Naive thymus-derived CD4-positive, alpha-beta T cell (primary cell): ENCODE data around the gene ZDHHC7. TPM values are rescaled to one million over a fixed set of nuclear protein-coding genes. Genes with fewer than 3 reads are reported as not detected.
A peak's percentile ranks its signal among the peaks of the same experiment; 100 is the strongest.

Source experiments
- ATAC-seq: fragments of 150-1000 bp; cut with Tn5 transposase; 2 replicates; pipeline ENCODE4 v1.10.0; 2021; ENCODE audit warnings: mild to moderate bottlenecking, moderate library complexity
- CTCF ChIA-PET: fragments of 350-600 bp; sonication (Branson Sonifier 250); formaldehyde crosslinking; loops from one replicate; lab custom pipeline; 2021; ENCODE audit warnings: antibody characterized with exemption; lab: Charles Lee
- POLR2A ChIA-PET: fragments of 350-600 bp; sonication (Branson Sonifier 250); formaldehyde crosslinking; loops from one replicate; lab custom pipeline; 2021; ENCODE audit warnings: antibody characterized with exemption, inconsistent platforms; lab: Charles Lee
- DNase-seq, 9 donors: peaks; one replicate each; pipeline versions ENCODE4 v3.0.0 to v3.0.0-alpha.2; 2020 to 2022; ENCODE audit warnings: mixed read lengths in 1 of 9
- H3K27ac ChIP-seq: one replicate; pipeline ENCODE4 v1.7.0; 2013; ENCODE audit warnings: mild to moderate bottlenecking, low read depth, low read length, moderate library complexity
- H3K27me3 ChIP-seq, 2 donors: one replicate each; pipeline ENCODE4 v1.7.0; 2013; ENCODE audit warnings: low read length in 2 of 2, mild to moderate bottlenecking in 2 of 2, moderate library complexity in 2 of 2; ENCODE audit not compliant: control insufficient read depth in 2 of 2, insufficient read depth in 2 of 2
- H3K36me3 ChIP-seq, 3 experiments: 1 replicate in 2 of 3; 2 replicates in 1 of 3; pipeline ENCODE4 v1.7.0; 2013; ENCODE audit warnings: low read length in 3 of 3, mild to moderate bottlenecking in 3 of 3, moderate library complexity in 1 of 3; ENCODE audit not compliant: insufficient read depth in 3 of 3, control insufficient read depth in 2 of 3
- H3K4me1 ChIP-seq, 2 donors: one replicate each; pipeline ENCODE4 v1.7.0; 2013; ENCODE audit warnings: low read length in 2 of 2, mild to moderate bottlenecking in 2 of 2, moderate library complexity in 1 of 2; ENCODE audit not compliant: control insufficient read depth in 2 of 2, insufficient read depth in 2 of 2
- H3K4me3 ChIP-seq: 2 replicates; pipeline ENCODE4 v1.7.0; 2013; ENCODE audit warnings: mild to moderate bottlenecking, low read length
- H3K9me3 ChIP-seq, 3 experiments: 1 replicate in 2 of 3; 2 replicates in 1 of 3; pipeline ENCODE4 v1.7.0; 2013; ENCODE audit warnings: low read length in 3 of 3; ENCODE audit not compliant: control insufficient read depth in 2 of 3
- H3K27ac Mint-ChIP-seq, 9 donors: one replicate each; pipeline ENCODE4 v1.8.0; 2020 to 2022; ENCODE audit warnings: mixed read lengths in 9 of 9, mild to moderate bottlenecking in 8 of 9, moderate library complexity in 5 of 9, inconsistent platforms in 2 of 9
- H3K27me3 Mint-ChIP-seq, 5 donors: one replicate each; pipeline ENCODE4 v1.8.0; 2021 to 2022; ENCODE audit warnings: mixed read lengths in 5 of 5, mild to moderate bottlenecking in 1 of 5
- H3K36me3 Mint-ChIP-seq, 5 donors: one replicate each; pipeline ENCODE4 v1.8.0; 2020 to 2022; ENCODE audit warnings: mixed read lengths in 5 of 5, mild to moderate bottlenecking in 3 of 5, inconsistent platforms in 1 of 5
- H3K4me1 Mint-ChIP-seq, 7 donors: one replicate each; pipeline ENCODE4 v1.8.0; 2020 to 2022; ENCODE audit warnings: mixed read lengths in 7 of 7, mild to moderate bottlenecking in 3 of 7, inconsistent platforms in 1 of 7
- H3K4me3 Mint-ChIP-seq, 10 donors: one replicate each; pipeline ENCODE4 v1.8.0; 2020 to 2022; ENCODE audit warnings: mild to moderate bottlenecking in 10 of 10, mixed read lengths in 10 of 10, moderate library complexity in 6 of 10, inconsistent platforms in 2 of 10
- H3K9me3 Mint-ChIP-seq, 11 donors: one replicate each; pipeline ENCODE4 v1.8.0; 2020 to 2022; ENCODE audit warnings: mixed read lengths in 11 of 11, mild to moderate bottlenecking in 4 of 11, inconsistent platforms in 1 of 11, moderate library complexity in 1 of 11
- intact Hi-C, 2 donors: fragments of 100-400 bp; cut with micrococcal nuclease; formaldehyde crosslinking; loops; one replicate each; pipeline ENCODE4 v1.15.1; 2023
- polyA plus RNA-seq, 2 donors: library from polyadenylated mRNA; unstranded; fragments of 300-500 nt; fragmentation: Illumina TruSeq; gene quantifications; one replicate each; pipeline ENCODE4 v1.2.3, GENCODE V29; 2021
- total RNA-seq, 6 experiments: library from RNA in 5 of 6; stranded (reverse) in 5 of 6; gene quantifications; 1 replicate in 5 of 6; 2 replicates in 1 of 6; pipeline ENCODE4 v1.2.3 and lab custom pipeline; 2021 to 2026

ZDHHC7 gene
- total and polyA plus RNA-seq, 7 experiments from 2014 or later, result 31.7 to 62.2 (median 33.4) TPM

DNA sequence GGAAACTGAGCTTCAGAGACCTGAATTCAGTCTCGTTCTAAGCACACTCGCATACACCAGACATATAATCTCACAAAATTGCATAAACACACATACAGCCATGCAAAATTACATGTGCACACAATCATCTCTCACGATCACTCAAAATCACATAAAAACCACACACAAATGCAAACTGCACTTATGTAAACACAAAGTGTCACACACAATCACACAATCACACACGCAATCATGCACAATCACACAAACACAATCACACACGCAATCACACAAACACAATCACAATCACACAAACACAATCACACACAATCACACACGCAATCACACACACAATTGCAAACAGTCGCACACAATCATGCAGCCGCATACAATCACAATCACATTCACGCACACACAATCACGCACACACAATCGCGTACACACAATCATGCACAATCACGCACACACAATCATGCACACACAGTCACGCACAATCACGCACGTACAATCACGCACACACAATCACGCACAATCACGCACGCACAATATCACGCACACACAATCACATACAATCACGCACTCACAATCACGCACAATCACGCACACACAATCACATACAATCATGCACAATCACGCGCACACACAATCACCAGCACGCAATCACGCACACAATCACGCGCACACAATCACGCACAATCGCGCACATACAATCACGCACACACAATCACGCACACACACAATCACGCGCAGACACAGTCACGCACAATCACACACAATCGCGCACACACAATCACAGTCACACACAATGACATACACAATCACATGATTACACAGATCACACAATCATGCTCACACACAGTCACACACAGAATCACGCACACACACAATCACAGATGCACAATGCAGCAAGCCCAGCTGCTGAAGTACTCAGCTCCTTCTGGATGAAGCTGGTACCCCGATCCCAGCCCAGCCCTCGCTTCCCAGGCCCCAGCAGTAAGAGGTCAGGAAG, 45.6 kb downstream of the ZDHHC7 start:
- Mint-ChIP-seq H3K27ac (peak overlapping the region in 1 of 9 donors; percentile 81), H3K36me3 (no peaks in the 10 kb centered on the region)
- ATAC-seq, result no peak

DNA sequence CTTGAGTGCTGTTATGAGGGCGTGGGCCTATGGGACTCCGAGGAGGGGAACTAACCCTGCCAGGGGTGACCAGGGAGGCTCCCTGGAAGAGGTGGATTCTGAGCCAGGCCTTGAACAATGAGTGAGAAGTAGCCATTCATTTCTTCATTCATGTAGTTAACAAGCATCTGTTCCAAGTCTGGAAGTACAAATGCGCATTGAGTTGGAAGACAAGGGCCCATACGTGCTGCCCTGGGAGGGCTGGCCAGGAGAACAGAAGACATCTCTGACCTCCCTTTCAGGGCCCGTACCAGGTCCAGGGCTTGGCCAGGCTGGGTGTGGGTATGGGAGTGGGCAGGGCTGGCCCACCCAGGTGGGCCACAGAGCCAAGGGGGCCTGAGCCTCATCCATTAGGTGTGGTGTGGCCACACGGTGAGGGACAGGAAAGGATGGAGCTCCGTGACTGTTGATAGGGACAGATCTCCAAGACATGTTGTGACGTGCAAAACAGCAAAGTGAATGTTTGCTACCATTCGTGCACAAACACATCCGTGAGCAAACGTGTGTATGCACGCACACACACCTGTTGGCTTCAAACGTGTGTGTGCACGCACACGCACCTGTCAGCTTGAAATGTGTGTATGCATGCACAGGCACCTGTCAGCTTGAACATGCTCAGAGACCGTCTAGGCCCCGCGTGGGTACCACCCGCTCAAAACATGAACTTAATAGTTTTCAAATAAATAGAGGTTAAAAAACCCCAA, 46.8 kb downstream of the ZDHHC7 start:
- H3K27ac ChIP-seq, result no peak overlapping the region
- ChIA-PET POLR2A (no interaction called here), CTCF (interaction anchor here (1.0 kb wide), 1 partner anchor 210 kb away, joined by 6 read pairs; no protein-coding TSS in a partner anchor)
- intact Hi-C loops, result no loop called here
- H3K4me1 ChIP-seq, result no peaks in the 10 kb centered on the region
- no peak for ATAC-seq
- Mint-ChIP-seq H3K27ac (no peak overlapping the region), H3K9me3 (peaks cover 0 to 7% (median 0%) of the 10 kb centered on the region in 11 donors), H3K27me3 (peaks cover 0 to 6% (median 0%) of the 10 kb centered on the region in 5 donors), H3K36me3 (no peaks in the 10 kb centered on the region), H3K4me1 (no peaks in the 10 kb centered on the region), H3K4me3 (no peak overlapping the region)
- no peak overlapping the region for H3K4me3 ChIP-seq
- H3K27me3 ChIP-seq, result no peaks in the 10 kb centered on the region
- no peaks in the 10 kb centered on the region for H3K36me3 ChIP-seq
- no peak for DNase-seq
- no peaks in the 10 kb centered on the region for H3K9me3 ChIP-seq

More for the DNA sequence above, 45.6 kb downstream of the ZDHHC7 start:
- no peaks in the 10 kb centered on the region for H3K9me3 ChIP-seq
- no peaks in the 10 kb centered on the region for H3K36me3 ChIP-seq
- intact Hi-C loops, result no loop called here
- CTCF ChIA-PET, result interaction anchor here (1.0 to 7.0 kb wide), 2 partner anchors 212 kb away, joined by 6 to 60 read pairs; no protein-coding TSS in a partner anchor
- H3K4me3 Mint-ChIP-seq, result no peak overlapping the region
- H3K27me3 ChIP-seq, result no peaks in the 10 kb centered on the region
- H3K27ac ChIP-seq, result no peak overlapping the region
- H3K4me3 ChIP-seq, result no peak overlapping the region
- peaks cover 0 to 5% (median 3%) of the 10 kb centered on the region in 7 donors for H3K4me1 Mint-ChIP-seq
- POLR2A ChIA-PET, result no interaction called here
- peaks cover 0 to 4% of the 10 kb centered on the region in 2 donors for H3K4me1 ChIP-seq
- H3K9me3 Mint-ChIP-seq, result peaks cover 0 to 7% (median 0%) of the 10 kb centered on the region in 11 donors
- H3K27me3 Mint-ChIP-seq, result peaks cover 0 to 4% (median 0%) of the 10 kb centered on the region in 5 donors
- DNase-seq, result no peak

DNA sequence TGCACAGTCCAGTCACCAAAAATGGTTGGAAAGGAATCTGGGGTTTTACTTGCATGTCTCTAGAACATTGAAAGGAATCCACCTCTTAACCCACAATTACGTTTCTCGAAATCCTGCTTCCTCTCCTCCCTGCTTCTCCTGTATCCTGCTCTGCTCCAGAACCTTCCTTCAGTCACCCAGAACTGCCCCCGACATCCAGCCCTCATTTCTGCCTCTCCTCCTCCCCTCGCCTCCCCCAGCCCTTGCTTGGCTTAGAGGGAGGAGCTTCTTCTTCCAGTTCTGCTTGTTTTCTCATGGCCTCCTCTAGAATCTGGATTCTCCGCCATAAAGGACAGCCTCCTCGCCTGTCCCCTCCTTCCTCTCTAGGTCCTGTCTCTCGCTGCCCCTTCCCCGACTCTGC, 48.3 kb downstream of the ZDHHC7 start:
- intact Hi-C loops, result no loop called here
- Histone ChIP-seq H3K36me3 (no peaks in the 10 kb centered on the region), H3K4me1 (no peaks in the 10 kb centered on the region), H3K9me3 (no peaks in the 10 kb centered on the region), H3K27ac (no peak overlapping the region), H3K4me3 (no peak overlapping the region), H3K27me3 (no peaks in the 10 kb centered on the region)
- Mint-ChIP-seq H3K9me3 (peaks cover 0 to 7% (median 0%) of the 10 kb centered on the region in 11 donors), H3K4me1 (no peaks in the 10 kb centered on the region), H3K4me3 (no peak overlapping the region), H3K36me3 (no peaks in the 10 kb centered on the region), H3K27ac (peak overlapping the region in 1 of 9 donors; percentile 76), H3K27me3 (peaks cover 0 to 7% (median 0%) of the 10 kb centered on the region in 5 donors)
- no peak for DNase-seq
- no peak for ATAC-seq
- ChIA-PET CTCF (interaction anchor here (1.7 kb wide), 1 partner anchor 10 kb away, joined by 4 read pairs; no protein-coding TSS in a partner anchor), POLR2A (interaction anchor here (0.6 kb wide), 1 partner anchor 195 kb away, joined by 3 read pairs; no protein-coding TSS in a partner anchor)

DNA sequence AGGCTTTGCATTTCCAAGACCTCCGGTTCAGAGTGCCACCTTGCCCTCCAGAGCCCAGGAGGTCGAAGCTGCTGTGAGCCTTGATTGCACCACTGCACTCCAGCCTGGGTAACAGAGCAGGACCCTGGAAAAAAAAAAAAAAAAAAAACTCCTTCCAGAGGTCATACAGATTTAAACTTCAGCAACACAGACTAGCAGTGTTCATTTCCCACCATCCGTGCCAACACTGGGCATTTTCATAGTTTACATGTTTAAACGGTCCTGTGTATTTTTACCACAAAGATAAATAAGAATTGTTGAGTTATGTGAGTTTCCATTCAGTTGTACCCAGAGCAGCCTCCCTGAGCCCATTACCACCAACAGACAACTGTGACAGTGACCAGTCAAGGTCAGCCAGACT, 50.4 kb downstream of the ZDHHC7 start:
- Mint-ChIP-seq H3K4me1 (no peaks in the 10 kb centered on the region), H3K9me3 (peaks cover 0 to 6% (median 0%) of the 10 kb centered on the region in 11 donors), H3K27me3 (peaks cover 0 to 7% (median 0%) of the 10 kb centered on the region in 5 donors), H3K27ac (no peak overlapping the region), H3K4me3 (no peak overlapping the region), H3K36me3 (no peaks in the 10 kb centered on the region)
- intact Hi-C loops, result no loop called here
- POLR2A ChIA-PET, result no interaction called here
- DNase-seq (no peak), ATAC-seq (no peak)
- no peaks in the 10 kb centered on the region for H3K9me3 ChIP-seq
- H3K36me3 ChIP-seq, result no peaks in the 10 kb centered on the region
- H3K4me3 ChIP-seq, result no peak overlapping the region
- H3K27me3 ChIP-seq, result no peaks in the 10 kb centered on the region
- CTCF ChIA-PET, result no interaction called here
- H3K4me1 ChIP-seq, result no peaks in the 10 kb centered on the region
- no peak overlapping the region for H3K27ac ChIP-seq

DNA sequence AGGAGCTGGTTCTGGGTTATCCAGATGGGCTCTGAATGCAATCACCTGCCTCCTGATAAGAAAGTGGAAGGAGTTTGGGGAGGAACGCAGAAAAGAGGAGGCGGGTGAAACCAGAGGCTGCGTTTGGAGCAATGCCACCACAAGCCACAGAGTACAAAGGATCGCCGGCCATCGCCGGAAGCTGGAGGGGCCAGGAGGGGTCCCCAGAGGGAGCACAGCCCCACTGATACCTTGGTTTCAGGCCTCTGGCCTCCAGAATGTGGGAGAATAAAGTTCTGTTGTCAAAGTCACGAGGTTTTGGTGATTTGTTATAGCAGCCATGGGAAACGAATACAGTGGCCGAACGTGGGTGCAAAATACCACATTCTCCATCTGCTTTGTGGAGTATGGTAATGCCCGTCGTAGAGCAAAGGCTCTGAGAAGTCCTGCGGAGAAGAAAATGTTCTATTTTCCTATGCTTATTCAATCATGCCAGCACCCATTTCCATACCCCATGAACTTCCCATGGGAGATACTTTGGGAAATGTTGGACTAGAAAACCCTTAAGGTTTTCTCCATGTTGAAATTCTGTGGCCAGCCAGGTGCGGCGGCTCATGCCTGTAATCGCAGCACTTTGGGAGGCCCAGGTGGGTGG, 51.4 kb downstream of the ZDHHC7 start:
- Histone ChIP-seq H3K4me1 (no peaks in the 10 kb centered on the region), H3K4me3 (no peak overlapping the region), H3K27me3 (no peaks in the 10 kb centered on the region), H3K36me3 (no peaks in the 10 kb centered on the region), H3K27ac (no peak overlapping the region), H3K9me3 (no peaks in the 10 kb centered on the region)
- no peak for ATAC-seq
- no peak for DNase-seq
- peaks cover 0 to 7% (median 0%) of the 10 kb centered on the region in 5 donors for H3K27me3 Mint-ChIP-seq
- no peak overlapping the region for H3K4me3 Mint-ChIP-seq
- intact Hi-C loops, result loop anchor here in 1 of 2 donors (10.0 kb wide), 1 partner anchor 285 kb away; no protein-coding TSS in a partner anchor
- H3K27ac Mint-ChIP-seq, result no peak overlapping the region
- ChIA-PET CTCF (interaction anchor here (0.8 kb wide), 1 partner anchor 226 kb away, joined by 3 read pairs; no protein-coding TSS in a partner anchor), POLR2A (interaction anchor here (0.6 kb wide), 1 partner anchor 26 kb away, joined by 3 read pairs; no protein-coding TSS in a partner anchor)
- H3K36me3 Mint-ChIP-seq, result no peaks in the 10 kb centered on the region
- no peaks in the 10 kb centered on the region for H3K4me1 Mint-ChIP-seq
- H3K9me3 Mint-ChIP-seq, result no peaks in the 10 kb centered on the region

DNA sequence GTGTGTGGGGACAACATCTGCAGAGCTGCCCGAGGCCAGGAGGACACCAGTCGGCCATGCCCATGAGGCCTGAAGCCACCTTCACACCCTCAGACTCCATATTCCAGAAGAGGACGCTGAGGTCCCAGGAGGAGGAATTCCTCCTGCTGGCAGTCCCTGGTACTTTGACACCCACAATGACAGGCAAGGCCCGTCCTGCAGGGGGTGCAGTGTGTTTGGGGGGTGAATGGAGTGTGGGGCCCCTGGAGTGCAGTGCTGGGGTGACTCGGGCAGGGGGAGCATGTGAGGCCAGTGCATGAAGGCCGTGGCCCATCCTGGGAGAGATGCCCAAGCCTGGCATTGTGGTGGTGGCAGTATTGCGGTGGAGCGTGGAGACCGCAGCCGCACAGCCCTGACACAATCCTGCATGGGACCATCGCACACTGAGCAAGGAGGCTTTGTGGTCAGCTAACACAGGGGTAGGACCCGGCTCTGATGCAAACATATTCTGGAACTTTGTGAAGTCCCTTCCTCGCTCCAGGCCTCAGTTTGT, 52.2 kb downstream of the ZDHHC7 start:
- no peak overlapping the region for H3K27ac Mint-ChIP-seq
- Histone ChIP-seq H3K4me3 (no peak overlapping the region), H3K27ac (no peak overlapping the region), H3K9me3 (no peaks in the 10 kb centered on the region), H3K27me3 (no peaks in the 10 kb centered on the region), H3K36me3 (no peaks in the 10 kb centered on the region), H3K4me1 (no peaks in the 10 kb centered on the region)
- ATAC-seq (no peak), DNase-seq (no peak)
- ChIA-PET POLR2A (interaction anchor here (0.6 kb wide), 1 partner anchor 25 kb away, joined by 3 read pairs; no protein-coding TSS in a partner anchor), CTCF (no interaction called here)
- no peak overlapping the region for H3K4me3 Mint-ChIP-seq
- no peaks in the 10 kb centered on the region for H3K4me1 Mint-ChIP-seq
- no peaks in the 10 kb centered on the region for H3K9me3 Mint-ChIP-seq
- intact Hi-C loops, result loop anchor here in 1 of 2 donors (10.0 kb wide), 1 partner anchor 284 kb away; no protein-coding TSS in a partner anchor
- H3K36me3 Mint-ChIP-seq, result no peaks in the 10 kb centered on the region
- H3K27me3 Mint-ChIP-seq, result peaks cover 0 to 7% (median 0%) of the 10 kb centered on the region in 5 donors
